Smooth muscle cell (in vitro differentiated cells): ENCODE measurements around the gene TOMM20L. TPM values are rescaled to one million over a fixed set of nuclear protein-coding genes. Genes with fewer than 3 reads are reported as not detected.
"Not testable (repeated sequence)": the region's sequence is repeated elsewhere in the genome, so short reads cannot be mapped to it uniquely, and the experiment has no call there.

ENCODE experiments used
- DNase-seq: peaks from one replicate; lab custom pipeline; 2025; ENCODE audit not compliant: unreplicated experiment; lab: John Stamatoyannopoulos, UW
- H2AFZ ChIP-seq: fragments of 200-600 bp; sonication (generic); 2 replicates; pipeline ENCODE4 v1.6.0; 2016; ENCODE audit warnings: antibody characterized with exemption, low read depth, mild to moderate bottlenecking
- H3F3A ChIP-seq: fragments of 200-600 bp; sonication (generic); 2 replicates; pipeline ENCODE4 v1.6.0; 2017; ENCODE audit warnings: antibody characterized with exemption, low read depth
- H3K27ac ChIP-seq: fragments of 200-600 bp; sonication (generic); 2 replicates; pipeline ENCODE4 v1.5.1; 2016; ENCODE audit warnings: low read depth, mild to moderate bottlenecking
- H3K27me3 ChIP-seq: fragments of 200-600 bp; sonication (generic); 2 replicates; pipeline ENCODE4 v1.6.1; 2016; ENCODE audit warnings: low read depth, mild to moderate bottlenecking
- H3K36me3 ChIP-seq: fragments of 200-600 bp; sonication (generic); 2 replicates; pipeline ENCODE4 v1.5.1; 2016; ENCODE audit warnings: low read depth
- H3K4me1 ChIP-seq: fragments of 200-600 bp; sonication (generic); 2 replicates; pipeline ENCODE4 v1.5.1; 2016; ENCODE audit warnings: low read depth
- H3K4me2 ChIP-seq: fragments of 200-600 bp; sonication (generic); 2 replicates; pipeline ENCODE4 v1.6.0; 2016; ENCODE audit warnings: mild to moderate bottlenecking
- H3K4me3 ChIP-seq: fragments of 200-600 bp; sonication (generic); 2 replicates; pipeline ENCODE4 v1.5.1; 2016; ENCODE audit warnings: mild to moderate bottlenecking
- H3K79me2 ChIP-seq: fragments of 200-600 bp; sonication (generic); 2 replicates; pipeline ENCODE4 v1.6.0; 2016; ENCODE audit warnings: low read depth, mild to moderate bottlenecking
- H3K9ac ChIP-seq: fragments of 200-600 bp; sonication (generic); 2 replicates; pipeline ENCODE4 v1.6.0; 2016; ENCODE audit warnings: low read depth
- H3K9me3 ChIP-seq: fragments of 200-600 bp; sonication (generic); replicated peaks from 2 replicates; pipeline ENCODE4 v1.5.1; 2016; ENCODE audit warnings: low read depth
- H4K20me1 ChIP-seq: fragments of 200-600 bp; sonication (generic); 2 replicates; pipeline ENCODE4 v1.6.0; 2016; ENCODE audit warnings: low read depth
- CTCF ChIP-seq: fragments of 200-600 bp; sonication (generic); IDR thresholded peaks from 2 replicates; pipeline ENCODE4 v1.5.1; 2017; ENCODE audit warnings: borderline replicate concordance, mild to moderate bottlenecking, antibody characterized with exemption; ENCODE audit not compliant: insufficient read depth, poor library complexity, severe bottlenecking
- WGBS: methylation state at CpG from one replicate; pipeline ENCODE4 v1.1.7; 2016; ENCODE audit warnings: low lambda C conversion rate; 5-methylcytosine and 5-hydroxymethylcytosine counted together
- polyA plus RNA-seq: library from polyadenylated mRNA; unstranded; fragments of >200 nt; fragmentation: Nextera tagmentation; extraction: Ambion mirVana; gene quantifications from 2 replicates; pipeline ENCODE4 v1.2.1, GENCODE V29; 2016
- total RNA-seq: library from RNA; depleted of rRNA; stranded (reverse); fragments of >200 nt; gene quantifications from 2 replicates; pipeline ENCODE4 v1.2.3, GENCODE V29; 2014

TOMM20L gene
- total and polyA plus RNA-seq, 2 experiments from 2014 or later = not detected

GRCh38 chr14:58356268-58356667, 39.5 kb upstream of the TOMM20L start:
- Histone ChIP-seq H3K27me3 (no peaks in the 10 kb centered on the region), H3K27ac (no peak overlapping the region), H3K4me1 (no peaks in the 10 kb centered on the region), H4K20me1 (no peaks in the 10 kb centered on the region), H3K36me3 (peaks cover 19% of the 10 kb centered on the region), H2AFZ (no peak overlapping the region), H3F3A (no peaks in the 10 kb centered on the region), H3K4me2 (no peak overlapping the region), H3K79me2 (no peaks in the 10 kb centered on the region), H3K9me3 (no peaks in the 10 kb centered on the region), H3K4me3 (no peak overlapping the region), H3K9ac (no peak overlapping the region)
- no peak for TF ChIP-seq CTCF
- no peak for DNase-seq
- 92% methylated on average over 1 of the region's 1 CpG for WGBS

- not testable (repeated sequence) for DNase-seq, H2AFZ ChIP-seq, H3K9me3 ChIP-seq, H3K79me2 ChIP-seq, H3K9ac ChIP-seq, H3K27ac ChIP-seq, H4K20me1 ChIP-seq, H3K4me3 ChIP-seq, H3K4me2 ChIP-seq, H3K27me3 ChIP-seq, H3F3A ChIP-seq, H3K36me3 ChIP-seq, H3K4me1 ChIP-seq
- 100% methylated on average over 1 of the region's 1 CpG for WGBS
Measured at GRCh38 chr14:58362272-58362671, 33.5 kb upstream of the TOMM20L start.

- TF ChIP-seq CTCF = peak; percentile 24
- H3K4me3 ChIP-seq = no peak overlapping the region
- no peaks in the 10 kb centered on the region for H4K20me1 ChIP-seq
- no peak overlapping the region for H3K9ac ChIP-seq
- no peak for DNase-seq
- no peaks in the 10 kb centered on the region for H3K79me2 ChIP-seq
- H3K27ac ChIP-seq = no peak overlapping the region
- no peaks in the 10 kb centered on the region for H3K27me3 ChIP-seq
- peaks cover 8% of the 10 kb centered on the region for H3K36me3 ChIP-seq
- no peaks in the 10 kb centered on the region for H3K4me1 ChIP-seq
- no peak overlapping the region for H3K4me2 ChIP-seq
- WGBS = 98% methylated on average over 3 of the region's 3 CpGs
- no peak overlapping the region for H2AFZ ChIP-seq
- no peaks in the 10 kb centered on the region for H3F3A ChIP-seq
- H3K9me3 ChIP-seq = no peaks in the 10 kb centered on the region
Measured at GRCh38 chr14:58362798-58363412, 32.8 kb upstream of the TOMM20L start.

GRCh38 chr14:58364316-58364715, 31.4 kb upstream of the TOMM20L start:
- H3K27ac ChIP-seq = no peak overlapping the region
- no peaks in the 10 kb centered on the region for H3K79me2 ChIP-seq
- TF ChIP-seq CTCF = no peak
- H3K9me3 ChIP-seq = no peaks in the 10 kb centered on the region
- H3K9ac ChIP-seq = no peak overlapping the region
- H3K27me3 ChIP-seq = no peaks in the 10 kb centered on the region
- H3K36me3 ChIP-seq = peaks cover 8% of the 10 kb centered on the region
- H3F3A ChIP-seq = no peaks in the 10 kb centered on the region
- DNase-seq = no peak
- 93% methylated on average over 4 of the region's 4 CpGs for WGBS
- no peaks in the 10 kb centered on the region for H4K20me1 ChIP-seq
- no peaks in the 10 kb centered on the region for H3K4me1 ChIP-seq
- no peak overlapping the region for H2AFZ ChIP-seq
- no peak overlapping the region for H3K4me2 ChIP-seq
- no peak overlapping the region for H3K4me3 ChIP-seq
